Smooth muscle cell (in vitro differentiated cells): ENCODE data around the gene RNF215. TPM values are rescaled to one million over a fixed set of nuclear protein-coding genes. Genes with fewer than 3 reads are reported as not detected.

ENCODE experiments used
- DNase-seq: peaks from one replicate; lab custom pipeline; 2025; ENCODE audit not compliant: unreplicated experiment; lab: John Stamatoyannopoulos, UW
- H2AFZ ChIP-seq: fragments of 200-600 bp; sonication (generic); 2 replicates; pipeline ENCODE4 v1.6.0; 2016; ENCODE audit warnings: antibody characterized with exemption, low read depth, mild to moderate bottlenecking
- H3F3A ChIP-seq: fragments of 200-600 bp; sonication (generic); 2 replicates; pipeline ENCODE4 v1.6.0; 2017; ENCODE audit warnings: antibody characterized with exemption, low read depth
- H3K27ac ChIP-seq: fragments of 200-600 bp; sonication (generic); 2 replicates; pipeline ENCODE4 v1.5.1; 2016; ENCODE audit warnings: low read depth, mild to moderate bottlenecking
- H3K27me3 ChIP-seq: fragments of 200-600 bp; sonication (generic); 2 replicates; pipeline ENCODE4 v1.6.1; 2016; ENCODE audit warnings: low read depth, mild to moderate bottlenecking
- H3K36me3 ChIP-seq: fragments of 200-600 bp; sonication (generic); 2 replicates; pipeline ENCODE4 v1.5.1; 2016; ENCODE audit warnings: low read depth
- H3K4me1 ChIP-seq: fragments of 200-600 bp; sonication (generic); 2 replicates; pipeline ENCODE4 v1.5.1; 2016; ENCODE audit warnings: low read depth
- H3K4me2 ChIP-seq: fragments of 200-600 bp; sonication (generic); 2 replicates; pipeline ENCODE4 v1.6.0; 2016; ENCODE audit warnings: mild to moderate bottlenecking
- H3K4me3 ChIP-seq: fragments of 200-600 bp; sonication (generic); 2 replicates; pipeline ENCODE4 v1.5.1; 2016; ENCODE audit warnings: mild to moderate bottlenecking
- H3K79me2 ChIP-seq: fragments of 200-600 bp; sonication (generic); 2 replicates; pipeline ENCODE4 v1.6.0; 2016; ENCODE audit warnings: low read depth, mild to moderate bottlenecking
- H3K9ac ChIP-seq: fragments of 200-600 bp; sonication (generic); 2 replicates; pipeline ENCODE4 v1.6.0; 2016; ENCODE audit warnings: low read depth
- H3K9me3 ChIP-seq: fragments of 200-600 bp; sonication (generic); replicated peaks from 2 replicates; pipeline ENCODE4 v1.5.1; 2016; ENCODE audit warnings: low read depth
- H4K20me1 ChIP-seq: fragments of 200-600 bp; sonication (generic); 2 replicates; pipeline ENCODE4 v1.6.0; 2016; ENCODE audit warnings: low read depth
- CTCF ChIP-seq: fragments of 200-600 bp; sonication (generic); IDR thresholded peaks from 2 replicates; pipeline ENCODE4 v1.5.1; 2017; ENCODE audit warnings: borderline replicate concordance, mild to moderate bottlenecking, antibody characterized with exemption; ENCODE audit not compliant: insufficient read depth, poor library complexity, severe bottlenecking
- WGBS: methylation state at CpG from one replicate; pipeline ENCODE4 v1.1.7; 2016; ENCODE audit warnings: low lambda C conversion rate; 5-methylcytosine and 5-hydroxymethylcytosine counted together
- polyA plus RNA-seq: library from polyadenylated mRNA; unstranded; fragments of >200 nt; fragmentation: Nextera tagmentation; extraction: Ambion mirVana; gene quantifications from 2 replicates; pipeline ENCODE4 v1.2.1, GENCODE V29; 2016
- total RNA-seq: library from RNA; depleted of rRNA; stranded (reverse); fragments of >200 nt; gene quantifications from 2 replicates; pipeline ENCODE4 v1.2.3, GENCODE V29; 2014

RNF215 gene
- total and polyA plus RNA-seq, 2 experiments from 2014 or later: 5.9 to 11.6 TPM

GRCh38 chr22:30398685-30399680, 11.8 kb upstream of the RNF215 start:
- Histone ChIP-seq H3K27ac (no peak overlapping the region), H3K9ac (no peak overlapping the region)

GRCh38 chr22:30397656-30398635, 10.7 kb upstream of the RNF215 start:
- Histone ChIP-seq H3K27ac (no peak overlapping the region), H3K4me3 (peak overlapping the region; percentile 81), H3K9ac (no peak overlapping the region), H2AFZ (no peak overlapping the region), H3K79me2 (no peaks in the 10 kb centered on the region), H3K4me2 (peak overlapping the region; percentile 93), H3K4me1 (peaks cover 16% of the 10 kb centered on the region), H3K27me3 (no peaks in the 10 kb centered on the region), H3F3A (no peaks in the 10 kb centered on the region), H3K36me3 (no peaks in the 10 kb centered on the region), H4K20me1 (peaks cover 41% of the 10 kb centered on the region), H3K9me3 (no peaks in the 10 kb centered on the region)
- WGBS: 42% methylated on average over 11 of the region's 11 CpGs
- no peak for DNase-seq
- no peak for TF ChIP-seq CTCF

More at GRCh38 chr22:30398685-30399680, 11.8 kb upstream of the RNF215 start:
- no peaks in the 10 kb centered on the region for H3K9me3 ChIP-seq
- 78% methylated on average over 24 of the region's 25 CpGs for WGBS
- peak overlapping the region; percentile 93 for H3K4me2 ChIP-seq
- no peak for TF ChIP-seq CTCF
- H3F3A ChIP-seq: no peaks in the 10 kb centered on the region
- no peak overlapping the region for H3K4me3 ChIP-seq
- DNase-seq: no peak
- H3K79me2 ChIP-seq: no peaks in the 10 kb centered on the region
- no peaks in the 10 kb centered on the region for H3K27me3 ChIP-seq
- peaks cover 9% of the 10 kb centered on the region for H3K4me1 ChIP-seq
- peaks cover 47% of the 10 kb centered on the region for H4K20me1 ChIP-seq
- no peak overlapping the region for H2AFZ ChIP-seq
- no peaks in the 10 kb centered on the region for H3K36me3 ChIP-seq

GRCh38 chr22:30396871-30397655, 9.9 kb upstream of the RNF215 start, which contains the start of gene SEC14L2:
Gene SEC14L2, plus strand, starts transcription at chr22:30397018. Its CDS starts 99 bp downstream, at chr22:30397117.
- Histone ChIP-seq H3F3A (no peaks in the 10 kb centered on the region), H3K4me2 (peak within 1 kb of the TSS; percentile 93)

More at GRCh38 chr22:30396871-30397655, 9.9 kb upstream of the RNF215 start, which contains the start of gene SEC14L2:
- H3K9me3 ChIP-seq: no peaks in the 10 kb centered on the region
- peak within 1 kb of the TSS; percentile 67 for H2AFZ ChIP-seq
- no peak for TF ChIP-seq CTCF
- peak; percentile 29 for DNase-seq
- H3K79me2 ChIP-seq: no peaks in the 10 kb centered on the region
- no peaks in the 10 kb centered on the region for H3K36me3 ChIP-seq
- 1% methylated on average over 31 of the region's 56 CpGs for WGBS
- peaks cover 32% of the 10 kb centered on the region for H4K20me1 ChIP-seq
- peak within 1 kb of the TSS; percentile 29 for H3K9ac ChIP-seq
- no peaks in the 10 kb centered on the region for H3K27me3 ChIP-seq
- peak within 1 kb of the TSS; percentile 81 for H3K4me3 ChIP-seq
- no peak within 1 kb of the TSS for H3K27ac ChIP-seq
- peaks cover 20% of the 10 kb centered on the region for H3K4me1 ChIP-seq
